Panc1 (cell line): ENCODE data around the gene ADIPOR2.

Source experiments
- TF ChIP-seq, protein P1 (sequence below): fragments of 450-650 bp; IDR thresholded peaks from 2 replicates; pipeline ENCODE4 v1.5.1; 2017; ENCODE audit warnings: mild to moderate bottlenecking
- TF ChIP-seq, protein P2 (sequence below), 2 experiments: IDR thresholded peaks; 2 replicates each; pipeline ENCODE4 v1.6.1; 2011 to 2012; ENCODE audit warnings: low read depth in 2 of 2, control low read depth in 1 of 2, low read length in 1 of 2, mild to moderate bottlenecking in 1 of 2, moderate library complexity in 1 of 2; ENCODE audit not compliant: insufficient read depth in 1 of 2

DNA sequence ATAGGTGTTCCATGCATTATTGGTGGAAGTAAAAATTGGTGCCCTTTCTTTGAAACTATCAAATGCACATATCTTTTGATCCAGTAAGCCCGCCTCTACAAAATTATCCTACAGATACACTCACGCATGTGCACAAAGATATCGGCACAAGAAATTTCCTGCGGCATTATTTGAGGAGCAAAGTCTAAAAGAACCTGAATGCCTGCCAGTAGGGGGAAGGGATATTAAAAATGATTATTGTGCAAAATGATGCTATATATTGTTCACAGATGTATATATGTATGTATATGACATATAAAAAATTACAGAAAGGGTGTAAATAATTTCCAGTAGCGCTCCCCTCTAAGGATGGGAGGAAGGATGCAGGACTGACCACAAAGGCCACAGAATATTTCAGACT, 24.7 kb upstream of the ADIPOR2 start:
- TF ChIP-seq, protein P1, sequence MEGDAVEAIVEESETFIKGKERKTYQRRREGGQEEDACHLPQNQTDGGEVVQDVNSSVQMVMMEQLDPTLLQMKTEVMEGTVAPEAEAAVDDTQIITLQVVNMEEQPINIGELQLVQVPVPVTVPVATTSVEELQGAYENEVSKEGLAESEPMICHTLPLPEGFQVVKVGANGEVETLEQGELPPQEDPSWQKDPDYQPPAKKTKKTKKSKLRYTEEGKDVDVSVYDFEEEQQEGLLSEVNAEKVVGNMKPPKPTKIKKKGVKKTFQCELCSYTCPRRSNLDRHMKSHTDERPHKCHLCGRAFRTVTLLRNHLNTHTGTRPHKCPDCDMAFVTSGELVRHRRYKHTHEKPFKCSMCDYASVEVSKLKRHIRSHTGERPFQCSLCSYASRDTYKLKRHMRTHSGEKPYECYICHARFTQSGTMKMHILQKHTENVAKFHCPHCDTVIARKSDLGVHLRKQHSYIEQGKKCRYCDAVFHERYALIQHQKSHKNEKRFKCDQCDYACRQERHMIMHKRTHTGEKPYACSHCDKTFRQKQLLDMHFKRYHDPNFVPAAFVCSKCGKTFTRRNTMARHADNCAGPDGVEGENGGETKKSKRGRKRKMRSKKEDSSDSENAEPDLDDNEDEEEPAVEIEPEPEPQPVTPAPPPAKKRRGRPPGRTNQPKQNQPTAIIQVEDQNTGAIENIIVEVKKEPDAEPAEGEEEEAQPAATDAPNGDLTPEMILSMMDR = no peak
- TF ChIP-seq, protein P2, sequence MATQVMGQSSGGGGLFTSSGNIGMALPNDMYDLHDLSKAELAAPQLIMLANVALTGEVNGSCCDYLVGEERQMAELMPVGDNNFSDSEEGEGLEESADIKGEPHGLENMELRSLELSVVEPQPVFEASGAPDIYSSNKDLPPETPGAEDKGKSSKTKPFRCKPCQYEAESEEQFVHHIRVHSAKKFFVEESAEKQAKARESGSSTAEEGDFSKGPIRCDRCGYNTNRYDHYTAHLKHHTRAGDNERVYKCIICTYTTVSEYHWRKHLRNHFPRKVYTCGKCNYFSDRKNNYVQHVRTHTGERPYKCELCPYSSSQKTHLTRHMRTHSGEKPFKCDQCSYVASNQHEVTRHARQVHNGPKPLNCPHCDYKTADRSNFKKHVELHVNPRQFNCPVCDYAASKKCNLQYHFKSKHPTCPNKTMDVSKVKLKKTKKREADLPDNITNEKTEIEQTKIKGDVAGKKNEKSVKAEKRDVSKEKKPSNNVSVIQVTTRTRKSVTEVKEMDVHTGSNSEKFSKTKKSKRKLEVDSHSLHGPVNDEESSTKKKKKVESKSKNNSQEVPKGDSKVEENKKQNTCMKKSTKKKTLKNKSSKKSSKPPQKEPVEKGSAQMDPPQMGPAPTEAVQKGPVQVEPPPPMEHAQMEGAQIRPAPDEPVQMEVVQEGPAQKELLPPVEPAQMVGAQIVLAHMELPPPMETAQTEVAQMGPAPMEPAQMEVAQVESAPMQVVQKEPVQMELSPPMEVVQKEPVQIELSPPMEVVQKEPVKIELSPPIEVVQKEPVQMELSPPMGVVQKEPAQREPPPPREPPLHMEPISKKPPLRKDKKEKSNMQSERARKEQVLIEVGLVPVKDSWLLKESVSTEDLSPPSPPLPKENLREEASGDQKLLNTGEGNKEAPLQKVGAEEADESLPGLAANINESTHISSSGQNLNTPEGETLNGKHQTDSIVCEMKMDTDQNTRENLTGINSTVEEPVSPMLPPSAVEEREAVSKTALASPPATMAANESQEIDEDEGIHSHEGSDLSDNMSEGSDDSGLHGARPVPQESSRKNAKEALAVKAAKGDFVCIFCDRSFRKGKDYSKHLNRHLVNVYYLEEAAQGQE (IDR thresholded peaks at IDR 0.05; ENCODE audit: insufficient read depth in 1 of 2, low read depth in 2 of 2, low read length in 1 of 2) = no peak
